Adrenal gland (tissue), 19 donors: ENCODE measurements around the gene IMPG1. TPM values are rescaled to one million over a fixed set of nuclear protein-coding genes. Genes with fewer than 3 reads are reported as not detected.

Experiments used
- DNase-seq, 7 donors: peaks; one replicate each; pipeline ENCODE4 v3.0.0-alpha.2; 2019 to 2020
- H3K27ac ChIP-seq, 5 donors: fragments of 200-600 bp; sonication (generic) in 4 of 5; 1 replicate in 3 of 5; 2 replicates in 2 of 5; pipeline versions ENCODE4 v1.5.1 to v1.8.0; 2016 to 2020; ENCODE audit warnings: mild to moderate bottlenecking in 1 of 5
- H3K27me3 ChIP-seq: fragments of 200-600 bp; 2 replicates; pipeline ENCODE4 v1.8.0; 2021
- H3K36me3 ChIP-seq, 2 donors: fragments of 200-600 bp; replicated peaks in 1 of 2; 1 replicate in 1 of 2; 2 replicates in 1 of 2; pipeline versions ENCODE4 v1.5.1 to v1.8.0; 2018 to 2022
- H3K4me1 ChIP-seq, 2 donors: fragments of 200-600 bp; replicated peaks in 1 of 2; 1 replicate in 1 of 2; 2 replicates in 1 of 2; pipeline versions ENCODE4 v1.5.1 to v1.8.0; 2018 to 2021
- H3K4me3 ChIP-seq, 4 donors: fragments of 200-600 bp; sonication (generic) in 3 of 4; one replicate each; pipeline ENCODE4 v1.5.1; 2016 to 2018
- H3K9me3 ChIP-seq, 3 donors: fragments of 200-600 bp; sonication (generic) in 1 of 3; replicated peaks in 1 of 3; 1 replicate in 2 of 3; 2 replicates in 1 of 3; pipeline versions ENCODE4 v1.5.1 to v1.8.0; 2016 to 2021
- CTCF ChIP-seq, 6 experiments: fragments of 450-650 bp in 4 of 6; fragments of 200-600 bp in 2 of 6; sonication (generic) in 1 of 6; IDR thresholded peaks; 1 replicate in 5 of 6; 2 replicates in 1 of 6; pipeline versions ENCODE4 v1.5.1 to v1.8.0; 2016 to 2021; ENCODE audit warnings: antibody characterized with exemption in 6 of 6, mild to moderate bottlenecking in 2 of 6, moderate library complexity in 1 of 6
- POLR2A ChIP-seq, 2 donors: fragments of 450-650 bp; IDR thresholded peaks; one replicate each; pipeline ENCODE4 v1.6.1; 2017; ENCODE audit warnings: antibody characterized with exemption in 2 of 2, mild to moderate bottlenecking in 2 of 2, moderate library complexity in 1 of 2
- WGBS, 4 donors: extraction: QIAGEN DNeasy Blood & Tissue Kit in 2 of 4; methylation state at CpG; one replicate each; pipeline versions ENCODE4 v1.1.5 to v1.1.7; 2013 to 2017; 5-methylcytosine and 5-hydroxymethylcytosine counted together
- intact Hi-C, 2 donors: fragments of 100-400 bp; cut with DNase I; formaldehyde crosslinking; loops; one replicate each; pipeline versions ENCODE4 v1.14.1 to v1.15.0; 2022 to 2023
- long read RNA-seq, 10 donors: library from polyadenylated mRNA in 3 of 10; unstranded in 2 of 10; stranded (forward) in 1 of 10; transcript quantifications; one replicate each; pipeline ENCODE4 v2.0.0 and lab custom pipeline, GENCODE V29; 2021 to 2026
- polyA plus RNA-seq, 3 donors: library from polyadenylated mRNA; stranded (reverse); fragments of 200-250 nt in 2 of 3; fragments of 350-450 nt in 1 of 3; fragmentation: Illumina TruSeq in 1 of 3; extraction: RNeasy Lipid Tissue Mini Kit (QIAGEN cat#74804) in 1 of 3; gene quantifications; one replicate each; pipeline ENCODE4 v1.2.3, GENCODE V29; 2013 to 2014
- total RNA-seq, 9 donors: library from RNA; depleted of rRNA in 4 of 9; stranded (reverse); fragments of >200 nt in 4 of 9; fragments of 120-200 nt in 1 of 9; fragmentation: NEBNext Ultra II Directional in 1 of 9; extraction: Animal tissue kit (Norgen Biotek cat#: 25700) in 1 of 9; gene quantifications; one replicate each; pipeline versions ENCODE4 v1.1.0 to v1.2.4, GENCODE V29; 2013 to 2023
- donor health status: healthy with polysubstance abuse.
- donor health status: Bipolar disorder and iron deficiency.
- donor health status: DM: yes; HTN: yes; CAD: no.
- donor health status: DM: no; HTN: no; CAD: no.
- donor health status: DM: no; HTN: no; CAD: no.
- donor health status: DM: yes; HTN: yes; CAD: no.

IMPG1 gene
- total RNA-seq (under 1 TPM in 1 of 9 donors, not detected in 8; 0.06 TPM), polyA plus RNA-seq (not detected)
- long read RNA-seq, donor 1 = 0 reads
- long read RNA-seq, donor 2 = 0 reads
- long read RNA-seq, donor 3 = 0 reads
- long read RNA-seq, donor 4 = 0 reads
- long read RNA-seq, donor 5 = 0 reads
- long read RNA-seq, donor 6 = 0 reads
- long read RNA-seq, donor 7 = 0 reads
- long read RNA-seq, donor 8 = 0 reads
- long read RNA-seq, donor 9 = 0 reads
- long read RNA-seq, donor 10 = 0 reads

- no peak within 1 kb of the TSS for H3K4me3 ChIP-seq
- no peaks in the 10 kb centered on the region for H3K4me1 ChIP-seq
- no peaks in the 10 kb centered on the region for H3K27me3 ChIP-seq
- no peaks in the 10 kb centered on the region for H3K9me3 ChIP-seq
- DNase-seq = no peak
- H3K36me3 ChIP-seq = no peaks in the 10 kb centered on the region
- no peak for TF ChIP-seq CTCF (IDR thresholded peaks at IDR 0.05)
- TF ChIP-seq POLR2A (IDR thresholded peaks at IDR 0.05) = no peak
- H3K27ac ChIP-seq = no peak within 1 kb of the TSS
- intact Hi-C loops = no loop called here
Measured at GRCh38 chr6:76072562-76072961, at the start of gene IMPG1. IMPG1 (minus strand) TSS chr6:76072662; CDS start chr6:76072488, 174 bp downstream.

GRCh38 chr6:76120302-76120701 is 47.8 kb upstream of the IMPG1 start:
- DNase-seq = no peak
- no peak overlapping the region for H3K27ac ChIP-seq
- H3K9me3 ChIP-seq = no peaks in the 10 kb centered on the region
- H3K36me3 ChIP-seq = no peaks in the 10 kb centered on the region
- H3K4me1 ChIP-seq = no peaks in the 10 kb centered on the region
- intact Hi-C loops = no loop called here
- no peaks in the 10 kb centered on the region for H3K27me3 ChIP-seq
- no peak overlapping the region for H3K4me3 ChIP-seq
- TF ChIP-seq CTCF (IDR thresholded peaks at IDR 0.05) (no peak), POLR2A (IDR thresholded peaks at IDR 0.05) (no peak)

GRCh38 chr6:76073281-76073680 is 819 bp upstream of the IMPG1 start:
- H3K4me3 ChIP-seq = no peak overlapping the region
- no peak for TF ChIP-seq CTCF (IDR thresholded peaks at IDR 0.05)
- no peak for TF ChIP-seq POLR2A (IDR thresholded peaks at IDR 0.05)

GRCh38 chr6:76057469-76057868 is 15.0 kb downstream of the IMPG1 start:
- no peak overlapping the region for H3K4me3 ChIP-seq
- H3K27ac ChIP-seq = no peak overlapping the region
- no peaks in the 10 kb centered on the region for H3K27me3 ChIP-seq
- no peak for TF ChIP-seq POLR2A (IDR thresholded peaks at IDR 0.05)
- no peak for TF ChIP-seq CTCF (IDR thresholded peaks at IDR 0.05)
- H3K9me3 ChIP-seq = no peaks in the 10 kb centered on the region
- DNase-seq = no peak
- WGBS, 4 donors = 65 to 94% (median 79%) methylated on average over 1 of the region's 1 CpG
- no peaks in the 10 kb centered on the region for H3K4me1 ChIP-seq
- intact Hi-C loops = no loop called here
- H3K36me3 ChIP-seq = no peaks in the 10 kb centered on the region

More at GRCh38 chr6:76073281-76073680, 819 bp upstream of the IMPG1 start:
- intact Hi-C loops = no loop called here
- Histone ChIP-seq H3K27me3 (no peaks in the 10 kb centered on the region), H3K27ac (no peak overlapping the region), H3K9me3 (no peaks in the 10 kb centered on the region), H3K36me3 (no peaks in the 10 kb centered on the region), H3K4me1 (no peaks in the 10 kb centered on the region)
- DNase-seq = no peak
